G401.6 (cell line): ENCODE data around the gene COL18A1.

ENCODE experiments used
- FAIRE-seq: peaks from 2 replicates; lab custom pipeline; 2012; peaks lifted over from hg19 to GRCh38; lab: Jason Lieb, UNC

Gene COL18A1

DNA sequence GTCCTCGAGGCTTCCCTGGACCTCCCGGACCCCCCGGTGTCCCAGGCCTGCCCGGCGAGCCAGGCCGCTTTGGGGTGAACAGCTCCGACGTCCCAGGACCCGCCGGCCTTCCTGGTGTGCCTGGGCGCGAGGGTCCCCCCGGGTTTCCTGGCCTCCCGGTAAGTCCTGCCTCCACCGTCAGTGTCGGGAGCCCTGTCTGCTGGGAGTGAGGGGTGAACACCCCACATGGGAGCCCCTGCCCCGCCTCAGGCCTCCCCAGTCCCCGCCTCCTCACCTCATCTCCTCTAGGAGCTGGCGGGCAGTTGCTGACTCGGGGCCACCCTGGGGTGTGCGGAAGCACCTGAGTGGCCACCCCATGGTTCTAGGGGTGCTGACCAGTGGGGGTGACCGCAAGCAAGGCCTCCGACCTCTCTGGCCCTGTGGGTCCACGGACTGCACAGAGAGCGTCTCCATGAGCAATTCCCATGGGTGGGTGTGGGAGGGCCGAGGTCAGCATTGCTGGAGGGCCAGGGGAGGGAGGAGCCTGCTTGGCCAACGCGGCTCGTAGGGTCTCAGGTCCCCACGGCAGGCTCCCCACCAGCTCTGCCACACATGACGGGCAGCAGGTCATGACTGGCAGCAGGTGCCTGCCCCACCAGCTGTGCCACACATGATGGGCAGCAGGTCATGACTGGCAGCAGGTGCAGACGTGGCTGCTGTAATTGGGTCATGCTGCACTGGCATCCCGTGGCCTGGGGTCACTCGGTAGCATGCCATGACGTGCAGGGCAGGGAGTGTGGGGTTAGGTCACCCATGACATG, 75.9 kb downstream of the COL18A1 start:
- no peak for FAIRE-seq

DNA sequence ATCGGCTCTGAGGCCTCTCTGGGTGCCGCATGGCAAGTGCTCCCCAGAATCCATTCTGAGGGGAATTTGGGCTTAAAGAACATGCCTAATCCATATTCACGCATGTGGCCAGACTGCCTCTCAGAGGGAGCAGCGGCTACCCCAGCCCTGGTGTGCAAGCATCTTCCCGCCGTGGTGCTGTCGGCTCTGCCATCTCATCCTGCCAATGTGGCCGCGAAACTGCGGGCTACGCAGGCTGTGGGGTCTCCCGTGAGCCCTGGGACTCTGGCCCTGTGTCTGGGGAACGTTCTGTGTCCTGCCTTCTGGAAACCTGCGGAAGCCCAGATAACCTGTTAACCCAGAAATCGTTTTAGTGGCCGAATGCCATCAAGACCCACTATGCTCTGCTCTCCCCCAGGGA, 76.6 kb downstream of the COL18A1 start:
- no peak for FAIRE-seq

- no peak for FAIRE-seq
Observed at GRCh38 chr21:45481977-45482898, 77.3 kb downstream of the COL18A1 start.

DNA sequence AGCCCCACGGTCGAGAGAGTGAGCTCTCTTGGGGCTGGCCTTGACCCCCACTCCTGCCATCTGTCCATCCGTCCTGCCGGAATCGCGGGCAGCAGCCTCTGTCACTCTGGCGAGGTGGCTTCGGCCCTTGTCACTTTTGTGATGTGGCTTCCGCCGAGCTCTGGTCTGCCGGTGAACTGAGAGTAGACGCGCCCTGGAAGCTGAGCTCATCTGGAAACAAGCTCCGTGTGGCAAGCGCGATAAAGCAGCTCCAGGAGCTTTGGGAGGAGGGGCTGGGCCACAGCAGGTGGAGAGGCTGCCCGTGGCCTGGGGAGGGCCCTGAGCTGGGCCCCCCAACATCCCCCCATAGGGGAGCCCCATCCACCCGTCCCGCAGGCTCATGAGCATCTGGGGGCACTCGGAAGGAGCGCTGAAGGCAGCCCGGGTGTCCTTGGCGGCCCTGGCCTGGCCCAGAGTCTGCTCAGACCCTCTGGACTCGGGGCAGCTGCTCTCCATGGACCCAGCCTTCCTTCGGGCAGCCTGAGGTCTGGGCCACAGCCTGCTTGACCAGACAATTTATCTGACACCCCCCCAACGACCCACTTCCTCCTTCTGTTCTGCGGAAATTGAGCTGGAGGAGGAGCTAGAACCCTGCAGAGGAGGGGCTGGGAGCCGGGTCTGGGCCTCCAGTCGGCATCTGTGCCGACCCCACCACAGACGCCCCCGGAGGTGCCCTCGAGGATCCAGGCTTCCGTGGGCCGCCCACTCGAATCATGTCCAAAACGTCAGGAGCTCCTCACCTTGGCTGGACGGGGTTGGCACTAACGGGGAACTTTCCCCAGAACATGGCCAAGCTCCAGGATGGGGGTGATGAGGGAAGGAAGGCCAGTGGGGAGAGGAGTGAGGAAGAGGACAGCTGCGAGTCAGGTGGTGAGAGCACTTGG, 78.2 kb downstream of the COL18A1 start:
- FAIRE-seq: no peak

DNA sequence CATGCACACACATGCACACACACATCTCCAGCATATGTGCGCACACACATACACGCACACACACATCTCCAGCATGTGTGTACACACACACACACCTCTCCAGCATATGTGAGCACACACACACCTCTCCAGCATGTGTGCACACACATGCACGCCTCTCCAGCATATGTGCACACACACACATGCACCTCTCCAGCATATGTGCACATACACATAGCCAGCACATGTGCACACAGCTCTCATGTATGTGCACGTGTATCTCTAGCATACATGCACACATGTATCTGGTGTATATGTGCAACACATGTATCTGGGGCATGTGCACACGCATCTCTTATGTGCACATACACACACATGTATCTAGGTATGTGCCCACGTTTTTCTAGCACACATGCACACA, 79.4 kb downstream of the COL18A1 start:
- FAIRE-seq: no peak

DNA sequence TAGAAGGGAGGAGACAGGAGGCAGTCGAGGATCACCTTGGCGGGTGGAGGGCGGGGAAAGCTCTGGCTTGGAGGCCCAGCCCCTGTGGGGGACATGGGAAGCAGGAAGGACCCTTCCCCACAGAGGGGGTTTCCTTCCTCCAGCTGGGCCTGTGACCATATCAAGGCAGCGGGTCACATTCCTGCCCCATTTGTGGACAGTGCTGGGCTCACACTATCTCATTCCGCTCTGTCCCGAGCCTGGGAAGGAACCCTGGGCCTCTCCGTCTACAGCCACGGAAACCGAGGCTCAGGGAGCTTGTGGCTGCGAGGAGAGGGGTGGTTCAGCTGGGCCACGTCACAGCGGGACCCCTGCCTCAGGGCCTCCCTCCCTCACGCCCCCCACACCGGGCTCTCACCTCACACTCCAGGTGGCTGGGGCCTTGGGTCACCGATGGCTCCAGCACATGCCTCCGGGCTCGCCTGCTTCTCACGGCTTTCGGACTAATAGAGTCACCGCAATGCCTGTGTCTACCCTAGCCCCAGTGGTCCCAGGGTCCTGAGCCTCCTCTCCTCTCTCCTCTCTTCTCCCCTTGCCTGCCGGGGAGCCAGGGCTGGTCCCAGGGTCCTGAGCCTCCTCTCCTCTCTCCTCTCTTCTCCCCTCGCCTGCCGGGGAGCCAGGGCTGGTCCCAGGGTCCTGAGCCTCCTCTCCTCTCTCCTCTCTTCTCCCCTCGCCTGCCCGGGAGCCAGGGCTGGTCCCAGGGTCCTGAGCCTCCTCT, 80.9 kb downstream of the COL18A1 start:
- FAIRE-seq: no peak

- FAIRE-seq: no peak
Observed at GRCh38 chr21:45486443-45487160, 81.6 kb downstream of the COL18A1 start.

- FAIRE-seq: no peak
Observed at GRCh38 chr21:45487161-45487806, 82.3 kb downstream of the COL18A1 start.

DNA sequence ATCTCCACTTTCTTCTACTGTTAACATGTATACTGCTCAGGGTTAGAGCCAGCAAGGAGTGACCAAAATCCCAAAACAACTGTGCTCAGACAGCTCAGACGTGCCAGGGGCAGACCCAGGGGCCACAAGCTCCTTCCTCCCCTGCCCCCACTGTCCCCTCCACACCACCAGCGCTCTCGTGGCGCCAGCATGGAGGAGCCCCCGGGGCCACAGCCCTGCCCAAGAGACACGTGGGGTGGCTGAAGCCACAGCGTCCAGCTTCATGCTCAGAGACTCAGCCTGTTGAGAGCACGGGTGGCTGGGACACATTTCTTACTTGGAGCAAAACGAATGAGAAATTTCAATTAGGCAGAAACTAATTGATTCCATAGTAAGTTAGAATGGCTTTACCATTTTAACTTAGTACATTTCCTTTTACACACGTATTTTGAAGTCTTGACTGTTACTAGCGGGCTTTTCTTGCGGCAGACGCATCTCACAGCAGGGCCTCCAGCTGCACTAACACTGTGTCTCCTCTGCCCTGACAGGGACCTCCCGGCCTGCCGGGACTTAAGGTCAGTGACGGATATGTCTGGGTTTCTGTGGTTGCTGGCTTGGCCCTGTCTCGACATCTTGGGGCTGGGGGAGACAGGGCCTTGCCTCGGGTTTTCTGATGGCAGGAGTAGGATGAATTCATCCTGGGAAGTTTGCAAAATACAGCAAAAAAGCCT, 83.1 kb downstream of the COL18A1 start:
- no peak for FAIRE-seq

GRCh38 chr21:45488931-45489721, 84.2 kb downstream of the COL18A1 start:
- no peak for FAIRE-seq

- no peak for FAIRE-seq
Observed at GRCh38 chr21:45489722-45489982, 84.7 kb downstream of the COL18A1 start.

DNA sequence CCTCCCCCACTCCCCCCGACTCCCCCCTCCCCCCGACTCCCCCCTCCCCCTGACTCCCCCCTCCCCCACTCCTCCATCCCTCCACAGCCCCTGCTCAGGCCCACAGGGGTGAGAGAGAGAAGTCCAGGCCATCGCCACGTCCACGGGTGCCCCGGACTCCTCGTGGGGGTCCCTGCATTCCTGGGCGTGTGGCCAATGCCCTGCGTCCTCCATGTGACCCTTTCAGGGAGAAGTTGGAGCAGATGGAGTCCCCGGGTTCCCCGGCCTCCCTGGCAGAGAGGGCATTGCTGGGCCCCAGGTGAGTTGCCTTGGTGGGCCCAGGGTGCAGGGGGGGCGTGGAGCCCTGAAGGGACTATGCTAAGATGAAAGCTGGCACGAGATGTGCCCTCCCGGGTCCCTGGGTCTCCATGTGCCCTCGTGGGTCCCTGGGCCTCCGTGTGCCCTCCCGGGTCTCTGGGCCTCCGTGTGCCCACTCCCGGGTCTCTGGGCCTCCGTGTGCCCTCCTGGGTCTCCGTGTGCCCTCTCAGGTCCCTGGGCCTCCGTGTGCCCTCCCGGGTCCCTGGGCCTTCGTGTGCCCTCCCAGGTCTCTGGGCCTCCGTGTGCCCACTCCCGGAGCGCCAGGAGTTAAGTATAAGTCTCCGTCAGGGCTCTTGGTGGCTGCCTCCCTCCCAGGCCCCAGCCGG, 85.2 kb downstream of the COL18A1 start:
- FAIRE-seq: no peak

DNA sequence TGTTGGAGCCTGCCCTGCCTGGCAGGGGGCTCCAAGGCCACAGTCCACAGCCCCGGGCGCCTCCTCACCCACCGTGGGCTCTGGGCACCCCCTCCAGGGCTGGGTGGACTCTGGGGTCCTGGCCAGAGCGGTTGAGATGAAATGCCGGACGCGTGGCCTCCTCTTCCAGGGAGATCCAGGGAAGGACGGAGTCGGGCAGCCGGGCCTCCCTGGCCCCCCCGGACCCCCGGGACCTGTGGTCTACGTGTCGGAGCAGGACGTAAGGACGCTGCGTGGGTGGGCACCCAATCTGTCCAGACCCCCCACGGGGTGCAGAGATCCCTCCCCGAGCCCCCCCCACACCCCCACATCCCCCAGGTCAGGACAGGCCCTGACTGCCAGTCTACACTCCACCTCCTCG, 86.1 kb downstream of the COL18A1 start:
- FAIRE-seq: no peak

DNA sequence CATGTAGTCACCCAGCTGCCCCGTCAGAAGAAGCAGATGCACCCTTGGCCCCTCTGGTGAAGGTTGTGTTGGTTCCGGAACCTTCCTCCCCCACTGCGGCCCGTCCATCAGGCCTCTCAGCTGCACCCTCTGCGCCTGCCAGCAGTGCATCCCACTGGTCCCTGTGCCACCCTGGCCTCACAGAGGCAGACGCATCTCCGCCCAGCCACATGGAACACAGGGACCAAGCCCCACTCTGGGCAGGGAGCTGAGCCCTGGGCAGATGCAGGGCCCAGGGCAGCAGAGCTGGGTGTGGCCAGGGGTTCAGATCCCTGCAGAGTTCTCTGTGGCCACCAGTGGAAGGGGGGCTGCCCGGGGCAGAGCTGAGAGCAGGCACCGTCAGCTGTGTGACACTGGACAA, 86.7 kb downstream of the COL18A1 start:
- no peak for FAIRE-seq

DNA sequence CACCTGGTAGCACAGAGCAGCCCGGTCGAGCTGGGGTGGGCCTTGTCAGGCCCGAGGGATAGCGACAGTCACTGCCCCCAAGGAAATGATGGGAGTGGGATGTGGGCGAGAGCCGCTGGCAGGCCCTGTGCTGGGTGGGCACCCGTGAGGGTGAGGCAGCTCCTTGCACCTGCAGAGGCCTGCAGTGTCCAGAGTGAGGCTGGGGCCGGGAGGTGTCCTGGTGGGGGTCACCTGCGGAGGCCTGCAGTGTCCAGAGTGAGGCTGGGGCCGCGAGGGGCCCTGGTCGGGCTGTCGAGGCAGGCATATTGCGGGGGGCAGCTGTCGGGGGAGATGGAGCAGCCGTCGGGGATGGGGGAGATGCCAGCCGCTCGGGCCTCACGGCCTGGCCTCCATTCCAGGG, 87.8 kb downstream of the COL18A1 start:
- FAIRE-seq: no peak

DNA sequence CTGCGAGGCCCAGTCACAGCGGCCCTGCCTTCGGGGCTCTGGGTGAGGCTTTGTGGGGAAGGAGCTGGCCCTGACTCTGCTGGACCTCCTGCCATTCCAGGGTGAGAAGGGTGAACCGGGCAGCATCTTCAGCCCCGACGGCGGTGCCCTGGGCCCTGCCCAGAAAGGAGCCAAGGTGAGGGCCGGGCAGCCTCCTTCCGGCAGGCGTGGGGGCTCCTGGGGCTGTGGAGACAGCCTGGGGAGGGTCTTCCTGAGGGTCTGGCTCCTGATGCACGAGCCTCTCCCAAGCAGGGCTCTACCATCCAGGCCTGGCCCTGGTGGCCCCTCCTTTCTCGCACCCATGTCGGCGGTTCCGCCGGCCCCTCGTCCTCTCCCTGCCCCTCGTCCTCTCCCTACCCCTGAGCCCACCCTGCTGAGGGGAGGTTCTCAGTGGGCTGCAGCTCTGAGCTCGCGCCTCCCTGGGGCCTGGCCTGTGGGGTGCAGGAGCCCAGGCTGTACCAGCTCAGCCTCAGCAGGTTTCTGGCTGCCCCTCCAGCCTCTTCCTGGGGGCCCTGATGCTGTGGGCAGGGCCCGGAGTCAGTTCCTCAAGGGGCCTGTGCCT, 88.5 kb downstream of the COL18A1 start:
- no peak for FAIRE-seq

- FAIRE-seq: no peak
Observed at GRCh38 chr21:45494135-45494850, 89.3 kb downstream of the COL18A1 start.
